A673 (cell line): ENCODE data around the gene FITM2. TPM values are rescaled to one million over a fixed set of nuclear protein-coding genes. Genes with fewer than 3 reads are reported as not detected.

Source experiments
- BruUV-seq: library from RNA; stranded (reverse); fragments of 400-500 nt; replicated peaks from 2 replicates; lab custom pipeline; 2021; lab: Mats Ljungman, UMichigan
- CTCF ChIA-PET: fragments of 300-600 bp; sonication (Branson Sonifier 250); formaldehyde crosslinking; loops from one replicate; lab custom pipeline; 2022; ENCODE audit warnings: antibody characterized with exemption; lab: Charles Lee
- POLR2A ChIA-PET: fragments of 300-600 bp; sonication (Branson Sonifier 250); formaldehyde crosslinking; loops from one replicate; lab custom pipeline; 2022; ENCODE audit warnings: antibody characterized with exemption; ENCODE audit not compliant: low non-redundant PET; lab: Charles Lee
- DNase-seq: peaks from one replicate; pipeline ENCODE4 v3.0.0-alpha.2; 2015; ENCODE audit warnings: low spot score
- H3K27ac ChIP-seq: fragments of 200-600 bp; sonication (generic); 2 replicates; pipeline ENCODE4 v1.5.1; 2016; ENCODE audit warnings: mixed run types, low read depth, mild to moderate bottlenecking, mixed read lengths, antibody characterized with exemption, low read length; ENCODE audit not compliant: poor library complexity, severe bottlenecking
- H3K27me3 ChIP-seq: fragments of 200-600 bp; sonication (generic); replicated peaks from 2 replicates; pipeline ENCODE4 v1.6.1; 2017; ENCODE audit warnings: mixed run types, low read depth, mild to moderate bottlenecking, mixed read lengths, antibody characterized with exemption, low read length; ENCODE audit not compliant: insufficient read depth, poor library complexity
- H3K36me3 ChIP-seq: fragments of 200-600 bp; sonication (generic); 2 replicates; pipeline ENCODE4 v1.6.1; 2016; ENCODE audit warnings: mixed run types, mild to moderate bottlenecking, mixed read lengths, antibody characterized with exemption, low read length; ENCODE audit not compliant: insufficient read depth, poor library complexity, severe bottlenecking
- H3K4me1 ChIP-seq: fragments of 200-600 bp; sonication (generic); 2 replicates; pipeline ENCODE4 v1.6.1; 2017; ENCODE audit warnings: mixed run types, mild to moderate bottlenecking, mixed read lengths, antibody characterized with exemption, low read length; ENCODE audit not compliant: insufficient read depth, poor library complexity, severe bottlenecking
- H3K4me3 ChIP-seq: fragments of 200-600 bp; sonication (generic); 2 replicates; pipeline ENCODE4 v1.5.1; 2016; ENCODE audit warnings: low read depth, mixed run types, mild to moderate bottlenecking, mixed read lengths, low read length; ENCODE audit not compliant: poor library complexity, severe bottlenecking
- H3K9me3 ChIP-seq: fragments of 200-600 bp; sonication (generic); 2 replicates; pipeline ENCODE4 v1.6.1; 2016; ENCODE audit warnings: mixed run types, low read depth, mild to moderate bottlenecking, mixed read lengths, antibody characterized with exemption, low read length; ENCODE audit not compliant: poor library complexity, severe bottlenecking
- CTCF ChIP-seq: fragments of 300-800, 200-600 bp; sonication (generic); conservative IDR thresholded peaks from 2 replicates; pipeline ENCODE4 v1.5.1; 2017; ENCODE audit warnings: low read depth, mild to moderate bottlenecking, antibody characterized with exemption, low read length, moderate library complexity, mixed read lengths
- EZH2 ChIP-seq: fragments of 200-600 bp; sonication (generic); IDR thresholded peaks from 2 replicates; pipeline ENCODE4 v1.6.1; 2017; ENCODE audit warnings: borderline replicate concordance, low read depth, mild to moderate bottlenecking, mixed read lengths, antibody characterized with exemption, low read length; ENCODE audit not compliant: poor library complexity, severe bottlenecking
- intact Hi-C: fragments of 100-400 bp; cut with micrococcal nuclease; formaldehyde crosslinking; loops from one replicate; pipeline ENCODE4 v1.10.0; 2022; ENCODE audit not compliant: unreplicated experiment
- total RNA-seq: library from RNA; stranded (reverse); gene quantifications from 2 replicates; pipeline ENCODE4 v1.2.3, GENCODE V29; 2021

Gene FITM2
- total RNA-seq, 1 experiment from 2014 or later, result 5.7 TPM

DNA sequence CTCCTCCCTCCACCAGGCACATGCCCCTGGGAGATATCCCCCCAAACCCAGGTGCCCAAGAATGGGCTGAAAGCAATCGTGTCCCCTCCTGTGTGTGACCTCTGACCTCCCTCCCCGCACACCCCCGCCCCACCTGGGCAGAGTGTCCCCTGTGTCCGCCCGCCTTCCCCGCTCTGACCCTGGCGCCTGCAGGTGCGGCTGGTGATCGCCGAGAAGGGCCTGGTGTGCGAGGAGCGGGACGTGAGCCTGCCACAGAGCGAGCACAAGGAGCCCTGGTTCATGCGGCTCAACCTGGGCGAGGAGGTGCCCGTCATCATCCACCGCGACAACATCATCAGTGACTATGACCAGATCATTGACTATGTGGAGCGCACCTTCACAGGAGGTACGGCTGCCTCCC lies 54.0 kb downstream of the FITM2 start:
- H3K4me1 ChIP-seq, result no peaks in the 10 kb centered on the region
- BruUV-seq, result no TSS peak
- intact Hi-C loops, result no loop called here
- no peaks in the 10 kb centered on the region for H3K36me3 ChIP-seq
- H3K4me3 ChIP-seq, result no peak overlapping the region
- H3K27ac ChIP-seq, result no peak overlapping the region
- POLR2A ChIA-PET, result no interaction called here
- TF ChIP-seq CTCF (no peak), EZH2 (no peak)
- CTCF ChIA-PET, result no interaction called here
- DNase-seq, result no peak
- no peaks in the 10 kb centered on the region for H3K9me3 ChIP-seq
- no peaks in the 10 kb centered on the region for H3K27me3 ChIP-seq

GRCh38 chr20:44255942-44256341 lies 55.1 kb downstream of the FITM2 start:
- POLR2A ChIA-PET, result no interaction called here
- intact Hi-C loops, result no loop called here

DNA sequence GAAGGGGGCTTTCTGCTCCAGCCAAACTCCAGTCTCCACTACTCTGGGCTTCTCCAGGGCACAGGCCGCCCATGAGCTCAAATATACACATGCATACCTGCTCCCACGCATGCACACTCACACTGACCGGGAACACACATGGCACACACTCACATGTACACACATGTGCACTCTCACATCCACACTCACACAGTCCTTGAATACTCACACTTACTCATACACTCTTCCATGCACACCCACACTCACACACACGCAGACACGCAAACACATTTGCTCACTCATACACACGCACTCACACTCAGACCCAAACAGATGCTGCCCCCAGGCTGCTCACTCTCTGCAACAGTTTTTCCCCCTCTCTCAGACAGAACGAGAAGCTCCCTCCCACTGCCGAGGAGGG lies 56.9 kb downstream of the FITM2 start:
- Histone ChIP-seq H3K4me3 (no peak overlapping the region), H3K27ac (no peak overlapping the region), H3K4me1 (no peaks in the 10 kb centered on the region), H3K36me3 (no peaks in the 10 kb centered on the region), H3K27me3 (no peaks in the 10 kb centered on the region), H3K9me3 (no peaks in the 10 kb centered on the region)
- POLR2A ChIA-PET, result no interaction called here
- no peak for DNase-seq
- intact Hi-C loops, result no loop called here
- BruUV-seq, result no TSS peak
- TF ChIP-seq EZH2 (no peak), CTCF (no peak)
- CTCF ChIA-PET, result no interaction called here

More at GRCh38 chr20:44255942-44256341, 55.1 kb downstream of the FITM2 start:
- no peak for DNase-seq
- Histone ChIP-seq H3K9me3 (no peaks in the 10 kb centered on the region), H3K4me1 (no peaks in the 10 kb centered on the region), H3K27me3 (no peaks in the 10 kb centered on the region), H3K27ac (no peak overlapping the region), H3K4me3 (no peak overlapping the region), H3K36me3 (no peaks in the 10 kb centered on the region)
- BruUV-seq, result no TSS peak
- TF ChIP-seq EZH2 (no peak), CTCF (no peak)
- CTCF ChIA-PET, result no interaction called here
